T47D (cell line): ENCODE measurements around the gene CLBA1.

ENCODE experiments used
- DNase-seq, 2 experiments: peaks; one replicate each; pipeline versions ENCODE4 v3.0.0 to v3.0.0-alpha.2; 2011 to 2012; ENCODE audit warnings: low read depth in 1 of 2, low spot score in 1 of 2
- JUND ChIP-seq: IDR thresholded peaks from 2 replicates; pipeline ENCODE4 v1.6.1; 2012; ENCODE audit warnings: low read depth
- in situ Hi-C: cut with HindIII; loops from 2 replicates; pipeline ENCODE4 v1.10.0; 2016; ENCODE audit warnings: low sequenced_read_pairs, low pct_unique_long_range_greater_than_20kb

CLBA1 gene

DNA sequence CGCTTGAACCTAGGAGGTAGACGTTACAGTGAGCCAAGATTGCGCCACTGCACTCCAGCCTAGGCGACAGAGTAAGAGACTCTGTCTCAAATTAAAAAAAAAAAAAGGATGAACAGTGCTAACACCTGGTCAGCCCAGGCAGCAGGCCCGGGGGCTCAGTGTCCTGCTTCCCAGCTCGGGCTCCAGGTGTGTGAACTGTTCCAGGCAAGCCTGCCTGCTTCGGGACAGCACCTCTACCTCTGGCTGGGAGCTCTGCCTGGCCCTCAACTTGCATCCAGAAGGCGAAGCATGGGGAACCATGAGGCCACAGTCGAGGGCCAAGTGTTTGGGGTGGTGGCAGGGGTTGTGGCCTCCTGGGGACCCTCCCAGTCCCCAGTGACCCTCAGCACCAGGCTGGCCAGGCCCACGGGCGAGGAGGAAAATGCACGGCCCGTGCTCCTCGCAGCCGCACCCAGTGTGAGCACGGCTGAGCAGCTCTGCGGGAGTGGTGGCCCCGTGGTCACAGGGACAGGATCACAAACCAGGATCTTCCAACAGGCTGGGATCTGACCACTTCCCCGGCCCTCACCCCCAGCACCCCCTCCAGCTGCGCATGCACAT, 19.8 kb downstream of the CLBA1 start:
- DNase-seq: no peak
- no peak for TF ChIP-seq JUND
- in situ Hi-C loops: no loop called here

DNA sequence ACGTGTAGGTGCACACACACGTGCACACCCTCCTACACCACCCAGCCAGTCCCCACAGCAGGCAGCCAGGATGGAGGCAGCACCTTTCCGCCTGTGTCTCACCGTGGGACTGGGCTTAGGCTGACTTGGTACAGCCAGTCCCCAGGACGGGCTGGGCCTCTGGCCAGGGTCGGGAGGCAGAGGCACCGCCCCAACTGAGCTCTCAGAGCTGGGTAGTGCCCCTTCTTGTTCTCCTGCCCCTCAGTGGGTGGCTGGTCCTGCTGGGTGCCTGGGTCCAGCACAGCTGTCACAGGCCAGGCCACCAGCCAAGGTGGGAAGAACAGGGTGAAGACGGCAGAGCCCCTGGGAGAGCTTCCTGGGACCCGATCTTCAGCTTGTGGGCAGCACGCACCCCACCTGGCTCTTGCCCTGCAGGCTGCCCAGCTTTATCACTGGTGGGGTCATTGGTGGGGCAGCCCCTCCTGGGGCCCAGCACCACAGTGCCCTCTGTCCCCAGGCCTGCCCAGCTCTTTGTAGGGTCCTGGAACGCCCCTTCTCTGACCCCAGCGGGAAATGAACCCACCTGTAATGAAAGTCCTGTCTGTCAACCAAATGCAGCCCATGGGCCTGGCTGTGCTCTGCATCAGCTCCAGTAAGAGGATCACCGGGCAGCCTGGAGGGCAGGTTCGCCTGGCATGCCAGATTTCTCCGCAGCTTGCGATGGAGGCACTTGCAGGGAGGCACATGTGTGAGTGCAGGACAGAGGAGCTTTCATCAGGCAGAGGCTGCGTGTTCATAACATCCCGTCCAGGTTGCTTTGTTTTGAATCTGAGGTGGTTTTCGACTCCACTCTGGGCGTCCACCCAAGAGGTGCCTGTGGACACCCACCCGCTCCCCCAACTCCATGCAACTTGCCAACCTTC, 20.6 kb downstream of the CLBA1 start:
- in situ Hi-C loops: no loop called here
- DNase-seq: no peak

DNA sequence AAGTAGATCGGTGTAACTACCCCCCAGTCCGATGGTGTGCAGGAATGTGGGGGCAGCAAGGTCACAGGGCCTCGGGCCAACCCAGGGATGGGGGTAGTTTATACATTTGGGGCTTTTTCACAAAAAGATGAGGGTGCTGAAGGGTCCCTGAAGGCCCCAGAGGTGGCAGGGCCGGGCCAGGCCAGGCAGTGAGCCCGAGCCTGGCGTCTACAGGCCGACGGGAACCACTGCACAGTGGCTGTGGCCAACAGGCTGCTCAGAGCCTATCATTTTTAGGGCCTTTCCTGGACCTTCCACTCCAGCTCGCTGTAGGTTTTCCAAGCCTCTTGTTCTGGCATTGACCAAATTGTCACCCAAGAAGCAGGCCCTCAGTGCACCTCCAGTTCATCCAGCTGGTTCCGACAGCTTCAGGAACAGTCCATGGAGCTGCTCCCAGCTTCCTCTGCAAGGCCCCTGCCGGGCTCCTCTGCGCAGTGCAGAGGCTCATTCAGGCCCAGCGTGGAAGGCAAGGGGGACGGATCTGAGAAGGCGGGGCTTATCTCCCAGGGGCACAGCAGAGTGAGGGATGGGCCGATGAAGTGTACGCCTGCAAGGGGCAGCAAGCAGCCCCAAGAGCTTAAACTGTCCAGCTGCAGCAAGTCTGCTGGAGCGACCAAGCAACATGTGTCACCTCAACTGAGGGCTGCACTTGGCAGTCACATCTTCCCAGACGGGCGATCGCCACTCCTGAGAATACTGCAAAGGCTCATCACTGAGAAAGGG, 21.4 kb downstream of the CLBA1 start:
- no peak for DNase-seq
- in situ Hi-C loops: no loop called here
- TF ChIP-seq JUND: no peak

More for the DNA sequence above, 20.6 kb downstream of the CLBA1 start:
- no peak for TF ChIP-seq JUND

DNA sequence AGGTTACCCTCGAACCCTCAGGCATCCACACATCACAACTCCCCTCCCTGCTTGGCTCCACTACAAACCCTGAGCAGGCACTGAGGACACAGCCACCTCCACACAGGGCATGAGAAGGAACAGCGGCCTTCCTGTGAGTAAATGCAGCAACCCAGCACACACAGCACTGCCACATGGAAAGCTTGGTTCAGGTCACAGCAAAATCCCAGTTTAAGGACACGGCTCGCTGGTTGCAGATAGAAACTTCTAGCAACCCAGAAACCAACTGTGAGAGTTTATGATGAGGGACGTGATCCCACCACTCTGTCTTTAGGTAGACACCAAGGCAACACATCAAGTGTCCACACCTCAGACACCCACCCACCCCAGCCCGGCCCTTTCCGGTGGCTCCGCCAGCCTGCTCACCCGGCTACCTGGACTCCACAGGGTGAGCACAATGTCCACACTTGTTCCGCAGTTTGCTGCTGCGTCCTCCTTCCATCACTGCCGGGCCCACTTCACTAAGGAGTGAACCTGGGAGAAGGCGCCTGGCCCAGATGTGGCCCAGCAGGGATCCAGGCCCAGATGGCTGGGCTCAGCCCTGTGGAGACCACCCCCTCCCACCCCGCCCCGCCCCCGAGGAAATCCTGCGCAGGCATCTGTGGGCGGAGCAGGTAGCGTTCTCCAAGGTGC, 22.1 kb downstream of the CLBA1 start:
- in situ Hi-C loops: no loop called here
- no peak for TF ChIP-seq JUND
- DNase-seq: no peak

DNA sequence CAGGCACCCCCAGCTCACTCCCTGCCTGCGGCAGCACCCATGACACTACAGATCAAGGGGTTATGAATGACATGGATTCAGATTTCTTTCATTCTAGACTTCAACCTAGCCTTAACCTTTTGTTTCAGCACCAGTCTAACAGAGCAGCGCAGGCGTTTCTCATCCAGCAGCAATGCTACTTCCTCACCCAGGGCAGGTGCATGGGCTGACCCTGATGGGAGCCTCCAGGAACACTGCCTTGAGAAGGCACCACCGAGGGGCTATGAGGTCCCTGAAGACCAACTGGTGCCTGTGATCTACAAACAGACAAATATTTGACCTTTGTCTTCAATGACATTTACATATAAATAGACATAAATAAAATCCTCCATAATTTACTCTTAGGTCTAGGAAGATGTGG, 24.5 kb downstream of the CLBA1 start:
- in situ Hi-C loops: no loop called here
- DNase-seq: no peak
- TF ChIP-seq JUND: no peak

DNA sequence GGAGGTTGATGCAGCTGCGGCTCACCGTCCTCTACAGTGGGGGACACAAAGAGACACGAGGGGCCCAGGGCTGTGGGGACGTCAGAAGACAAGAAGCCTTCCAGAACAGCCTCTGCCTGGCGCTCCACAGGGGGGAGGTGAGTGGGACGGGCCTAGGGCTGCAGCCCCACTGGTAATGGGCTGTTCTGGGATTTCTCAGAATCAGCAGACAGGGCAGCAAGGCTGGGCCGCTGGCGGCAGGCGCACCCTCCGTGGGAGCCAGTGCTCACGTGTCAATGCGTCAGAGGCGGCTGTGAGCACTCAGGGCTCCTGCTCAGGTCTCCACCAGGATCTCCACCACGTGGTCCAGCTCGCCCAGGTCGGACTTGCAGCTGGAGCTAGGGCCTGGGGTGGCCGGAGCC, 25.3 kb downstream of the CLBA1 start:
- in situ Hi-C loops: no loop called here
- TF ChIP-seq JUND: no peak
- no peak for DNase-seq

DNA sequence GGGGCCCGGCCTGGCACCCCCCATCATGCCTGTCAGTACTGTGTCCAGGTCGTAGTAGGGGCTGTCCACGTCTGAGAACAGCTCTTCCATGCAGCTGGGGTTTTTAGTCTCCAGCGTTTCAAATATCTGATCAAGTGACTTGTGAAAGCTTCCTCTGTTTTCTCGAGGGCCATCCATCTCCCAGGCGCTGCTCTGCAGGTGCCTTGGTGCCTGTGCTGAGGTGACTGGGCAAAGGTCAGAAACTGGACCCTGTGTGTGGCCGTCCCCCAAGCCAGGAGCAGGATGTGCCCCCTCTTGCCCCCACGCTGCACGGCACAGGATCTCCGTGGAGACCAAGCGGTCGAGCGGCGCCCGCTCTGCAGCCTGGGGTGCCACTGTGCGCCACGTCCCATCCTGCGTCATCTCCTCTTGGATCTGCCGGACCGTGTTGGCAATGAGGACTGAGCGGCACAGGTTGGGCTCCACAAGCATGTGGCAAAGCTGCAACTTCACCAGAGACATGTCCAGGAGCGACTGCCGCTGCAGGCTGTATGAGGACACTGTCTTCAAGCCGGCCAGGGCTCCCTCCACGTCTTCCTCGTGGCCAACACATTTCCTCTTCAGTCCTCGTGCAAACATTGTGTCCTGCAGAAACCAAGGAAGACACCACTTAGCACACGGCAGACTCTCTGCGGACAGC, 25.9 kb downstream of the CLBA1 start:
- in situ Hi-C loops: no loop called here
- no peak for TF ChIP-seq JUND
- DNase-seq: no peak

DNA sequence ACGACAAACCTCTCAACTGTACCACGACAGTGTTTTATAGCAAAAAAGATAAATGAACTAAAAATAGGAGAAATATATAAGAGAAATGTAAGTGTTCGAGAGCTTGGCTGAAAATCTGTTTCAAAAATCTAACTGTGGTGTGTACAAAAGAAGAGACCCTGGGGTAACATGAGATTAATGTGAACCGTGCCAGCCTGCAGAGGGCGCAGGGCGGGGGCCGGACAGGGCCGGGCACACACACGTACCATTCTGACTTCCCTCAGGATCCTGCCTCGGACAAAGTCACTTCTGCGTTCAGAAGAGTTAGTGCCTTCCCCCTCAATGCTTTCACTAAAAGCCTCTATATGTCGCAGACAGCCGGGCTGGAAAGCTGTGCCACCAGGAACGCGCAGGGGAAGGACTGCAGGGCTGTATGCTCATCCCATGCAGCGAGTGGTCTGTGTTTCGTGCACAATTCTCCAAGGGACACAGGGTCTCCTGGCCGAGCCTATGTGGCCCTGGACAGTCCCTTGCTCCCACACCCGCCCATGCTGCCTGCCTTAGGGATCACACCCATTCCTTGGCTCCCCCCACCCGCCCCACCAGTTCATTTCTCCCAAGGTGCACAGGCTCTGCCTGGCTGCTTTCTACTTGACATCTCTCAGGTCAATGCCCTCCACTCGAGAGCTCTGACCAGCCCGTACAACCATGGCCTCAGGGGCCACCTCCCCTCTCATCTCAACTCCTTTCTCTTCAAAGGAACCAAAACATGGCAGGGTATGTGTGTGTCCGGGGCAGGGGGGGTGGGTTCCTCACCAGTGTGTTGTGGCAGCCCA, 26.8 kb downstream of the CLBA1 start:
- in situ Hi-C loops: no loop called here
- DNase-seq: peak; percentile 71 to 76
- TF ChIP-seq JUND: no peak

DNA sequence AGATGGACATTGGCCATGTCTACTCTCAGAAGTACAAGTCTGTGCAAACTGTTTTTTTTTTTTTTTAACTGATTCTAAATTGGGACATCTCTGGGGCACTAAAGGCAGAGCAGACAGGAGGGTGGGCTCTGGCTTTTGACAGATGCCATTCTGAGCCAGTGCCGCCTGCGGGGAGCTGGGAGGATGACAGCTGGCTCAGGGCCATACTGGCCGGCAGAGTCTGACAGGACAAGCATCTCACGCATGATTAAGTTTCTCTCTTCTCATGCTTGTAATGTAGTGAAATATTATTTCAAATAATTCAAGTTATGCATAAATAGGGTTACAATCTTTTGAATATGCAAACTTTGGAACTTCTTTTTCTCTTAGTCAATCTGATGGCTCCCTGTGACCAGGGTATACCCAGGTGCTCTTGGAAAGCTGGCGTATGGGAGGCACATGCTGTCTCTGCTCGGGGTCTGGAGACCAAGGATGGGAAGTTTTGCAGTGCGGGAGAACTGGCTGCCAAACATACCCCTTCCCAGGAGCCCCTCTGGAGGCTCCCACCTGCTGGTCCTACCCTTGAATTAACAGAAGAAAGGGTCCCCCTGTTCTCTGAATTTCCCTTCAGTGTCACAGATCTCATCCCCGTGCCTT, 27.7 kb downstream of the CLBA1 start:
- DNase-seq: peak in 1 of 2 experiments; percentile 68
- in situ Hi-C loops: no loop called here
- TF ChIP-seq JUND: no peak

DNA sequence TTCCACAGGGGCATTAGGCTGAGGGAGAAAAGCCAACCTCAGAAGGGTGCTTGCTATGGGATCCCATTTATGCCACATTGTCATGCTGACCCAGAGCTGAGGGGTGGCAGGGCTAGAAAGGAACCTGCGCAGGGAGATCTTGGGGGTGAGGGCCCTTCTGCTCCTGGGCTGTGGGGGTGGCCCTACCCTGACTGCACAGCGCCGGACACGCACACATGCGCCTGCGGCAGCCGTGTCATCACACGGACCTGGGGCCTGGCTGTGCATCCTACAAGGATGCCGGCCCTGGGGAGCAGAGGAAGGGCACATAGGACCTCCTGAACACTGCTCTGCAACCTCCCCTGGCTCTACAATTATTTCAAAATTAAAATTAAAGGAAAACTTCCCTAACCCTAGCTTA, 28.4 kb downstream of the CLBA1 start:
- in situ Hi-C loops: no loop called here
- no peak for DNase-seq

DNA sequence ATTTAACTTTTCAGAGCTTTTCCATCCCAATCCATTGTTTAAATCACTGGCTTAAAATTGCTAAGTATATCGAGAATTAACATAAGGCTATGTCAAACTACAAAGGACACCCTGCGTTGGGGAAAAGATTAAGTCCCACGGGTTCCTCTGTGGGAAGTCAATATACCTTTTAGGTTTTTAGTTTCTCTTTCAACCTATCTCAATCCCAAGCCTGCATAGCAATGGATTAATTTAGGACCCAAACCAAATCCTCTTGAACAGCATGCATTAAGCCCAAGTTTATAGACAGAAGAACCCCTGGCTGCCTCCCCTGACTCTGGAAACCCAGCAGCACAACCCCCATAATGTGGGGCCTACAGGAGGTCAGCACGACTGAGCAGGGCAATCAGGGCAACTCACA, 29.0 kb downstream of the CLBA1 start:
- no peak for TF ChIP-seq JUND
- no peak for DNase-seq
- in situ Hi-C loops: no loop called here

More for the DNA sequence above, 28.4 kb downstream of the CLBA1 start:
- no peak for TF ChIP-seq JUND
